ENCODE measurements around the gene SMYD3. TPM values are rescaled to one million over a fixed set of nuclear protein-coding genes. Genes with fewer than 3 reads are reported as not detected.

SMYD3 gene
- total and polyA plus RNA-seq, 2 of the 13 experiments (the other 11 are each of a cell fraction or from before 2014, with no cell fraction given), result 27.7 to 35.8 TPM

- TF ChIP-seq SALL2 (CRISPR knock-in tag; IDR thresholded peaks at IDR 0.05), result no peak
- no peak for TF ChIP-seq SOX6 (IDR thresholded peaks at IDR 0.05)
- no peak for TF ChIP-seq SOX6 (CRISPR knock-in tag; IDR thresholded peaks at IDR 0.05)
- TF ChIP-seq MAFF (IDR thresholded peaks at IDR 0.05; ENCODE audit: low read depth, low read length), result no peak
These were observed 288.4 kb downstream of the SMYD3 start (continued) for GRCh38 chr1:246218686-246219085.

DNA sequence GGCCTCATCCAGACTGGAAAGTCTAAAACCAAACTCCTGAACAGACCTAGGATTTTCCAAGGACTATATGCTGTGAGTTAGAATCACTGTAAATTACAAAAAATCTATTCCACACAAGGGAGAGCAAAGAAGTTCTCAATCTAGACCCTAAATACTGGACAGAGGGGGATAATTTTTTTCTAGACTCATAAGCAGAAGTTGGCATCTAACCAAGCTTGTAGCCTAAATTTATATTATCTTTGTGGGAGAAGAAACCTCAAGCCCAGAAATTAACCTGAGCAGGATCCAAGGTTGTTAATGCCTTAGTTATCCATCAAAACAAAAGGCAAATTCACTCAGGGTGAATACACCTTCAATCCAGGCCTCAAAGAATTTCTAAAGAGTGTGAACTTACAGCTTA lies 290.2 kb downstream of the SMYD3 start:
- Histone ChIP-seq H3K4me2 (ENCODE audit: low read depth, low read length) (no peak overlapping the region), H3K27ac (ENCODE audit: extremely low read length, insufficient read depth, low read length) (no peak overlapping the region), H3K36me3 (replicated peaks in 1 of 2; ENCODE audit: control insufficient read depth in 1 of 2, insufficient read depth in 2 of 2, low read length in 2 of 2) (no peaks in the 10 kb centered on the region), H3K27me3 (ENCODE audit: control insufficient read depth in 1 of 2, insufficient read depth in 2 of 2, low read length in 2 of 2) (no peaks in the 10 kb centered on the region), H3K9ac (ENCODE audit: insufficient read depth, low read depth, low read length) (no peak overlapping the region), H4K20me1 (ENCODE audit: insufficient read depth, low read length) (no peaks in the 10 kb centered on the region), H3K9me3 (ENCODE audit: low read length) (no peaks in the 10 kb centered on the region), H3K4me1 (ENCODE audit: insufficient read depth, low read length) (peaks cover 32% of the 10 kb centered on the region), H3K4me3 (replicated peaks in 1 of 3; ENCODE audit: insufficient read depth in 1 of 3, low read depth in 2 of 3, low read length in 3 of 3) (no peak overlapping the region), H3K79me2 (ENCODE audit: insufficient read depth, low read length) (no peaks in the 10 kb centered on the region), H2AFZ (ENCODE audit: low read length) (no peak overlapping the region)
- ChIA-PET CTCF (ENCODE audit: low intra/inter-chr PET ratio, low total read pairs) (no interaction called here), POLR2A (no interaction called here)
- intact Hi-C loops (cut with micrococcal nuclease; ENCODE audit: unreplicated experiment) (loop anchor here (5.0 kb wide), 1 partner anchor 40 kb away; no protein-coding TSS in a partner anchor), in situ Hi-C loops (cut with HindIII; ENCODE audit: extremely low pct_ligation_motif_present, low pct_unique_long_range_greater_than_20kb) (no loop called here)
- TF ChIP-seq ZBTB1 (CRISPR knock-in tag; IDR thresholded peaks at IDR 0.05; ENCODE audit: borderline replicate concordance), result no peak
- no peak for TF ChIP-seq PHF20 (CRISPR knock-in tag; IDR thresholded peaks at IDR 0.05)
- no peak for TF ChIP-seq ZNF343 (CRISPR knock-in tag; IDR thresholded peaks at IDR 0.05)
- TF ChIP-seq FOXM1 (CRISPR knock-in tag; IDR thresholded peaks at IDR 0.05), result no peak
- ATAC-seq (no peak), FAIRE-seq (no peak), DNase-seq (ENCODE audit: low spot score) (no peak)
- BruUV-seq (replicated peaks), result no TSS peak

GRCh38 chr1:246215510-246215903 lies 291.6 kb downstream of the SMYD3 start:
- Histone ChIP-seq H3K4me1 (ENCODE audit: insufficient read depth, low read length) (peaks cover 31% of the 10 kb centered on the region), H3K9me3 (ENCODE audit: low read length) (no peaks in the 10 kb centered on the region), H2AFZ (ENCODE audit: low read length) (no peak overlapping the region), H3K4me2 (ENCODE audit: low read depth, low read length) (no peak overlapping the region), H3K79me2 (ENCODE audit: insufficient read depth, low read length) (no peaks in the 10 kb centered on the region), H3K27me3 (ENCODE audit: control insufficient read depth in 1 of 2, insufficient read depth in 2 of 2, low read length in 2 of 2) (no peaks in the 10 kb centered on the region), H3K4me3 (replicated peaks in 1 of 3; ENCODE audit: insufficient read depth in 1 of 3, low read depth in 2 of 3, low read length in 3 of 3) (no peak overlapping the region), H4K20me1 (ENCODE audit: insufficient read depth, low read length) (no peaks in the 10 kb centered on the region), H3K9ac (ENCODE audit: insufficient read depth, low read depth, low read length) (no peak overlapping the region), H3K36me3 (replicated peaks in 1 of 2; ENCODE audit: control insufficient read depth in 1 of 2, insufficient read depth in 2 of 2, low read length in 2 of 2) (no peaks in the 10 kb centered on the region), H3K27ac (ENCODE audit: extremely low read length, insufficient read depth, low read length) (no peak overlapping the region)
- 72% methylated on average over 4 of the region's 4 CpGs for WGBS (ENCODE audit: low lambda C conversion rate)
- no peak for TF ChIP-seq NFYB (CRISPR knock-in tag; IDR thresholded peaks at IDR 0.05)
- no peak for TF ChIP-seq ZEB1 (IDR thresholded peaks at IDR 0.05; ENCODE audit: insufficient replicate concordance, low read depth)
- no peak for TF ChIP-seq ZSCAN25 (CRISPR knock-in tag; IDR thresholded peaks at IDR 0.05)
- BruUV-seq (replicated peaks), result no TSS peak
- ChIA-PET POLR2A (no interaction called here), CTCF (ENCODE audit: low intra/inter-chr PET ratio, low total read pairs) (no interaction called here)
- no peak for FAIRE-seq
- DNase-seq (ENCODE audit: low spot score), result no peak
- intact Hi-C loops (cut with micrococcal nuclease; ENCODE audit: unreplicated experiment) (loop anchor here (5.0 kb wide), 1 partner anchor 38 kb away; no protein-coding TSS in a partner anchor), in situ Hi-C loops (cut with HindIII; ENCODE audit: extremely low pct_ligation_motif_present, low pct_unique_long_range_greater_than_20kb) (no loop called here)
- no peak for ATAC-seq
